DMS153 (cell line): ENCODE results near the gene SYTL2.

Experiments
- DNase-seq: peaks from one replicate; lab custom pipeline; 2025; lab: John Stamatoyannopoulos, UW

Gene SYTL2

DNA sequence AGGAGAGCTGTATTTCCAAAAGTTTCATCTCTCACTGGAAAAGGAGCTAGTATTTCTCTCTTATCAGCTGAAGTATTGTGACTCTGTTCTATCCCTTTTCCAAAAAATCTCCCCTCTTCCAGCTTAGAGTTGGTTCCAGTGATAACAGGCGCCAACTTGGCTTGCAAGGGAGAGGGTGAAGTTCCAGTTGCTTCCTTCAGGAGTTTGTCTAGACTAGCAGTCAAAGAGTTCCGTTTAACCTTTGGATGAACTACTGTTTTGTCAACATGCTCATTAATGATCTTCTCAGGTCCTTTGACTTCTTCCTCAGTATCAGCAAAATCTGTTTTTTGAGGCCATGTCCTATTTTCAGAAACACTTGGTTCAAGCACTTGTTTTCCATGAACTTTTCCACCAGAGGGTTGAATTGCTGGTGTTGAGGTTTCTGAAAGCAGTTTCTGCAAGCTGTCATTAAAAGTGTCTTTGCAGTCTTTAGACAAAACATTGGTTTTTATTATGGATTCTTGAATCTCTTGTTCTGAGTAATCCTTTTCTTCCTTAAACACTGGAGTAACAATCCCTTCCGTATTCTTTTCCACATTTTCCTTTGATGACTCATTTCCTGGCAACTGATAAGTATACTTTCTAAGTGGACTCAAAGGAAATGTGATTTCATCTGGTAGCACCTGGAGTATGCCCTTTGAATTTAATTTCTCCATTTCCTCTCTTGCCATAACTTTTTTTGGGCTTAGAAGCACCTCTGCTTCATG, 85.3 kb downstream of the SYTL2 start:
- DNase-seq = no peak

DNA sequence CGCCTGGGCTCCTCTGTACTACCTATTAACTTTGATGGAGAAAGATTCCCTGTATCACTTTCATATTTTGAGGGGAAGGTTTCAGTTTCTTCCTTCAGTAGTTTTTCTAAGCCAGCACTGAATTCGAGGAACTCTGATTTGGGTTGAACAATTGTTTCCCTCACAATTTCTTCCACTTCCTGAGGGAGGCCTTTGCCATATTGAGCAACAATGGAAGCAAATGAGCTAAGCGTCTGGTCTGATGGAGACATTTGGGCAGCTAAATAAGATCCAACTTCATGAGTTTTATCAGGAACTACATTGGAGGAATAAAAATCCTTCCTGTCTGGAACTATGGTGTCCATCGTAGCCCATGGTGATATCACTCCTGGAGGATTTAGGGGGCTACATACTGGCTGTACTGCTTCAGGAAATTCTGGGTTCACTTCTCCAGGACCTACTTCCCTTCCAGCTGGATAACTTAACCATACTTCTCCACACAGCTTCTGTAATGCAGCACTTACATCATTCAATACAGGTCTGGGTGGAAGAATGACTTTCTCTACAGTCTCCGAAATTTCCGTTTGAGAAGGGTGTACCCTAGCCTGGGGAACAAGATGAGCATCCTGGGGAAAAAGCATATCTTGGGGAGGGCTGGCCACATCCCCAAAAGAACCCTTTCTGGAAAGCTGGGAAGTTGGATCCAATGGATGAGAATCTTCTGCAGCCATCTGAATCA, 86.0 kb downstream of the SYTL2 start:
- no peak for DNase-seq

- DNase-seq = no peak
These were observed 87.9 kb downstream of the SYTL2 start for GRCh38 chr11:85723088-85723487.

DNA sequence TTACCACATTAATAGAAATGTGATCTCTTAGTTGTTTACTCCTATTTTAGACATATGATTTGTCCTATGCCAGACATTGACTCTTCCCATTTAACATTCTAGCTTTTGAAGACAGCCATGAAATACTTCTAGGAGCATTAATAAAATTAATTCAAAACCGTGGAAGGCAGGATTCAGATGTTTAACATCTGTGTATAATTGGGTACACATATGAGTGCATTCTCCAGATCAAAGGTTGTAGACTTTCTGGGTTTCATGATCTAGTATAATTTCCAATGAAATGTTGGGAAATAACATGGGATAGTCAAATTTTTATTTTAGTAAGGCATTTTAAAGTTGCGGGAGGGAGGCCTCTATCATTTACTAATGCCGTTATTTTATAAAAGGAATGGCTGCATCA, 89.8 kb downstream of the SYTL2 start:
- DNase-seq = no peak

DNA sequence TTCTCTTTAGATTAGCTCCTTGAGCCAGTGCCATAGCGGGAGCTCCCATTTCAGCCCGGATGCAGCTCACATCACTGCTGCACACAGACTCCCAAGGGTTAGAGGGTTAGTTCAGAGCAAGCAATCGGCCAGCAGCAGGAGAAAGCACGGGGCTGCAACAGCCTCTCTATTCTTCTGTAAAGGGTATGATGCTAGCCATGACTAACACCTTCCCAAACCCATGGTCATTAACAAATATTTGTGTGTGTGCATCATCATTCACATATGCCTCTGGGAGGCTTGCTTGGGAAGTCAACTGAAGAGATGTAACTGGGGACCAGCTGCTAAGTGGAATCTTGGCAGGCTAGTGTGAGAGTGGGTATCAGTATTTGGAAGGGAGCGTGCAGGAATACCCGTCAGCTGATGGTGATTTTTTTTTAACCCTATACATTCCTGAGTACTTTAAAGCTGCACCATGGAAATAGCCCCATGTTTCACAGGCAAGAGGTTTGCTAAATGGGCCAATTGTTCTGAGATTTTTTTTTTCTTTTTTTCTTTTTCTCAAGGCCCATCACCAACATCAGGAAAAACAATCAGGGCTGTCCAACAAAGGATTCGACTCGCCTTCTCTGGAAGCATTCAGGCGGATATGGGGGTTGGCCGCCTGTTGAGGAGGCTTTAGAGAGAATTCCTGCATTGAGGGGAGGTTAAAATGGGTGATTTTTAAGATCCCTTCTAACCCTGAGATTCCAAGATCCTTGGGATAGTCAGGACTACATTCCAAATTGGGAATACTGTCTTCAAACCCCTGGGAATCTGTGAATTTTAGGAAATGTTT, 91.7 kb downstream of the SYTL2 start:
- no peak for DNase-seq

DNA sequence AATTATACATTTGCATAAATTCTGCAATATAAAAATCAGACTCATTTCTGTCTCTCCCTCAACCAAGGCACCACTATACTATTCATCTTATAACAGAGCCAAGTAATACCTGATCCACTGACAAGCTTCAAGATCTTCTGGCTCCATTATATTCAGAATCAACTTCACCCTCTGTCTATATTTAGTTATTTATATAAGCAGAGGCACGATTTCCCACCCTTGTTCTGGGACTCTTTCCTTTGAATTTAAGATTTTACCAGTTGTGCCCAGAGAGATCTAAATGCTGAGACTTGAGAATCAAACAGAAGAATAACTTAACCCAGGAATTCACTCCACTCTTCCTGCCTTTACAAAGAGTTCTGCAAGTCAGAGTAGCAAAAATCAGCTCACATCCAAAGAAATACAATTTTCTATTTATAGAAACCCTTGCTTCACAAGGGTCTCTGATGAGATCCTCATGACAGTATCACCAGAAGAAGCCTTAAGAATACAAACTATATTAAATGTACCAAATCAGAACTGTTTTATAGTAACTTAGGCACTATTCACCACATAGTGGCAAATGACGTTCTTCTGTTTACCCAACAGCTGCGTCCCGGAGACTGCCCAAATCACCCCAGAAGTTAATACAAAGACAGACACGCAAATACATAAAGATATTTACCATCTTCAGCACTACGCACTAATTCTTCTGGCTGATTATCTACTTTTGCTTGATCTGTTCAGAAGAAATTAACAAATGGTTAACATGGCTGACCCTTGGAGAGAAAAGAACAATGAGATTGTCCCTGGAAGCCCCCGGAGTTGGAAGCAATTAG, 92.6 kb downstream of the SYTL2 start:
- DNase-seq = no peak

- no peak for DNase-seq
These were observed 93.5 kb downstream of the SYTL2 start for GRCh38 chr11:85717429-85717828.

DNA sequence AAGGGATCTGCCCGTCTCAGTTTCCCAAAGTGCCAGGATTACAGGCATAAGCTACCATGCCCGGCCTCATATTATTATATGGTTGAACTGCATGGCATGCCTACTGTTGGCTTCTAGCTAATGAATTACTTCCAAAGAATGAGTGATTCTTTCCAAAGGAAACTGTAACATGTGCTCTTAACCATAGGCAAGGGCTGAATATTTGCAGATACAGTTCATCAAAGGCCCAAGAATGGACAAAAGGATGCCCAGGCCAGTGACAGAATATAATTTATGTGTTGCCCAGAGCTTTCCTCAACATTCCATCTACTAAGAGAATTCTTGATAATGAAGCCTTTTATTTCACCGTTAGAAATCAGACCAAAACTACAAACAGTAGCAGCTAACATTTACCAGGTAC, 98.0 kb downstream of the SYTL2 start:
- DNase-seq = no peak

GRCh38 chr11:85710917-85711316, 100.0 kb downstream of the SYTL2 start:
- DNase-seq = no peak

- no peak for DNase-seq
These were observed 100.8 kb downstream of the SYTL2 start for GRCh38 chr11:85709941-85710702.

GRCh38 chr11:85705800-85706199, 105.1 kb downstream of the SYTL2 start:
- no peak for DNase-seq

DNA sequence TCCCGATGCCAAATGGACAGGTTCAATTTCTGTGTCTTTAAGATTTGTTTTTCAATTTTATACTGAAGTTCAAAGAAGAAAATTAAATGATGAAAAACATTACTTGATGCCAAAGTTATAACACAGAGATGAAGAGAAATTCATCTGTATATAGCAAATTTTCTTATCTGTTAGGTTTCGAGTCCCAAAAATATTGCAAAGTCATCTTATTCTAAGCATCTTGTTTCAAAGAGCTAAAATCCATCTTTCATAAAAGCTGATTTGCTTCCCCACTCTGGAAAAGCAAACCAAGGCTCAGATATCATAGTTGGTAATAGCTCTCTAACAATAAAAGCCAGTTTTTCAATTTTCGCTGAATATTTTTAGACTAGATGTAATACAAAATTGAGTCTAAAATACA, 106.0 kb downstream of the SYTL2 start:
- DNase-seq = no peak

DNA sequence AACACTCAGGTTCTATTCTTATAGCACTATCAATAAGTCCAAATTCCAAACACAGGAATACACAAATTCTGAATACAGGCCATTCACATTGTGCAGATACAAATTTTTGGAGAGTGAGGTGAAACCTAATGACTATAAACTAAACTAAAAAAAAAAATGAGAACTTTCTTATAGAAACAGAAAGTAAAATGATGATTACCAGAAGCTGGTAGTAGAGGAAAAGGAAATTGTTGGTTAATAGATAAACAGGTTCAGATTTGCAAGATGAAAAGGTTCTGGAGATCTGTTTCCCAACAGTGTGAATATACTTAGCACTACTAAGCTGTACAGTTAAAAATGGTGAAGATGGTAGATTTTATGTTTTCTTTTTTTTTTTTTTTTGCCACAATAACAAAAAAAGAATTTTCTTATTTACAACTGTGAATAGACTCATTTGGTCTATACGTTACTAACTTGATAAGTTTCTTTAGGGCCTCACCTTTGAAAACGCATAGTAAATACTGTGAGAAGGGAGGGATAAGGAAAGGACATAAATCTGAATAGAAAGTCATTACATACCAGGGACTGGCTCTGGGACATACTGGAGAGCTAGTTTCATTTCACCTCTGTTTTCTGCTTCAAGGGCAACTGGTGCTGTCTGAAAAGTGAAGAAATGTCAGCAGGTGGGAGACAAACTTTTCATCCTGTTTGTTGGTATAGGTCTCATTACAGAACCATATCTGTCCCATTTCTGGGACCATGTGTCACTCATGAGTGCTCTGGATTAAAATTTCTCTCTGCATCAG, 110.8 kb downstream of the SYTL2 start:
- DNase-seq = no peak

DNA sequence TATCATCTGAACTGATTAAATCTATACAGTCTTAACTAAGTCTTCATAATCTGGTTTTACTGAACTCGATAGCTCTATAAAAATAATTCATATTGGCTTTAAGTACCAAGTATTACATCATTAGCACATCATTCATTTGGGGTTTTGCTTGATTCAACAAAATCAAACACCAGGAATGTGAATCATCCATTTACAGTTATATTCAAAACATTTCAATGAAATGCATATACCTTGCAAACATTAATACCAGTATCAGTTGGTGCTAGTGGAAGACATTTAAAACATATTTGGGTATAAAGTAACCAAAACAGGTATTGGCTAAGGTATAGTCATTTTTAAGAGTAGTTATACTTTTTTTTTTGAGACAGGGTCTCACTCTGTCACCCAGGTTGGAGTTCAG, 112.7 kb downstream of the SYTL2 start:
- DNase-seq = no peak

DNA sequence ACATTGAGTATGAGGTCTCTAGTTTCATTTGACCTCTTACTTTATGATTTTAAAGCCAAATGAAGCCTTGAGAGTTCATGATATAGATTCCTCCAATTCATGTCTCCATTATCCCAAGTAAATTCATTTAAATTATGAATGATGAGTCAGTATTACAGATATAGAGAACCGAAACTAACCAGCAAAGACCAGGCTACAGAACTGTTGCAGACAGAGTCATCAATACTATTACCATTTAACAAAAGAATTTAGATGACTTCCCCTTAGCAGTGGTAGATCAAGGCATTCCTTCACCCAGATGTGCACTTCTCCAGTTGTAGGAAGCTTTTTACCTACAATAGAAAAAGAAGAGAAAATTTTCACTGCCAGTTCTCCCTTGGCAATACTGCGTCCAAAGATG, 113.2 kb downstream of the SYTL2 start:
- DNase-seq = no peak

DNA sequence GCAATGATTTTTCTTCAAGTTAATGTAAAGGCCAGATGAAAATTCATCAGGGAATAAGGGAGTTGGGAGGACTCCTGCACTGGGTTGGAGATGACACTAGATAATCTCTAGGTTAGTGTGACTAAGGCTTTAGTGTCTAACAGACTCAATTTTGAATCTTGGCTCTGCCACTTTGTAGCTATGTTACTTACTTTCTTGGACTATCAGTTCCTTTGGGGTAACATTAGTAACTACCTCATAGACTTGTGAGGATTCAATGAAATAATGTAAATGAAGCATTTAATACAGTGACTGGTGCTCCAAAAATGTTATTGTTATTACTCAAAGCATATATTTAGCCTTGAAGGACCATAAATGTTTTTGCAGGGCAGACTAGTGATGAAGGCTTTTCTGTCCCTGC, 115.4 kb downstream of the SYTL2 start:
- DNase-seq = no peak

DNA sequence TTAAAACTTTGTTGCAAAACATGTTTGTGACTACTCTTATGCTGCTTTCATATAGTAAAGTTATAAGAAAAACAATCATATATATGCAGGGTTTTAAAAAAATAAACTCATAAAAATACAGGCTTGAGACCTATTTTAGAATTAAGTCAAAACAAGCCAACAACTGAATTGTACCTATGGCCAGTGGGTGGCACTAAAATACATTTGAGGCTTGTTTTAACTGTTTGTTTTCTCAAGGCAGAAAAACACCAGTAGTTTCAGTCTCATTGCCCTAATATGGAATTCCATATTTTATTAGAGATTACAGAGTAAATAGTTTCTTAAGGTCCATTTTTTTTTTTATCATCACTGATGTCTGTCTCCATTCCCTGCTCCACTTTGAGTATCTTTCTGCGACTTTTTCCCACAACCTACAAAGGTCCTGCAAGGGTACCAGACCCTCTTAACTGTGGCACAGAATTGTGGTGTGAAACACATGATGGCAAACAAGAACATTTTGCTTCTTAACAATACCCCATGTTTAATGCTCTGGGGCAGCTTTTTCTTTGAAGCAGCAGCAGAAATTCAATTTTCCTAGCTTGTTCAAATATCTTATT, 116.5 kb downstream of the SYTL2 start:
- DNase-seq = peak; percentile 3

- peak; percentile 92 for DNase-seq
These were observed 125.0 kb downstream of the SYTL2 start, which contains the start of gene CCDC89 for GRCh38 chr11:85685820-85686459. Gene CCDC89 (minus strand): TSS chr11:85686195. CDS start chr11:85686130, 65 bp downstream.

GRCh38 chr11:85685125-85685819, 125.7 kb downstream of the SYTL2 start:
- no peak for DNase-seq
